ENCODE measurements around the gene VGLL4. TPM values are rescaled to one million over a fixed set of nuclear protein-coding genes. Genes with fewer than 3 reads are reported as not detected.
A peak's percentile ranks its signal among the peaks of the same experiment; 100 is the strongest.

Gene VGLL4
- total RNA-seq, 1 experiment from 2014 or later: 43.0 TPM

- DNase-seq (ENCODE audit: low spot score) (no peak), ATAC-seq (peak; percentile 14; the same call in 1 of the 2 replicates)
- Mint-ChIP-seq H3K27me3 (ENCODE audit: low read depth) (no peaks in the 10 kb centered on the region), H3K9me3 (no peaks in the 10 kb centered on the region), H3K36me3 (no peaks in the 10 kb centered on the region), H3K27ac (peak overlapping the region; percentile 38; the same call in 1 of the 2 replicates), H3K4me1 (peaks cover 69% of the 10 kb centered on the region), H3K4me3 (no peak overlapping the region)
- TF ChIP-seq IRF2 (CRISPR knock-in tag; IDR thresholded peaks at IDR 0.05; ENCODE audit: borderline replicate concordance, low read depth): no peak
- TF ChIP-seq JUN (CRISPR knock-in tag; IDR thresholded peaks at IDR 0.05): no peak
- no peak for TF ChIP-seq FOXJ3 (CRISPR knock-in tag; IDR thresholded peaks at IDR 0.05; ENCODE audit: borderline replicate concordance)
- TF ChIP-seq GABPB1 (CRISPR knock-in tag; IDR thresholded peaks at IDR 0.05): no peak
- no peak for TF ChIP-seq MAX (CRISPR knock-in tag; IDR thresholded peaks at IDR 0.05)
- no peak for TF ChIP-seq USF2 (CRISPR knock-in tag; IDR thresholded peaks at IDR 0.05)
- TF ChIP-seq ZNF232 (CRISPR knock-in tag; IDR thresholded peaks at IDR 0.05): no peak
- no peak for TF ChIP-seq HMGXB4 (CRISPR knock-in tag; IDR thresholded peaks at IDR 0.05)
- no peak for TF ChIP-seq RORB (CRISPR knock-in tag; IDR thresholded peaks at IDR 0.05)
- no peak for TF ChIP-seq ESRRA (CRISPR knock-in tag; IDR thresholded peaks at IDR 0.05; ENCODE audit: borderline replicate concordance)
- POLR2A ChIA-PET: interaction anchor here (0.5 kb wide), 1 partner anchor 10 kb away, joined by 3 read pairs; no protein-coding TSS in a partner anchor
- CTCF ChIA-PET: interaction anchor here (0.6 to 1.5 kb wide), 2 partner anchors 19 to 150 kb away, joined by 3 to 6 read pairs; no protein-coding TSS in a partner anchor
Measured at GRCh38 chr3:11619946-11620652, 23.6 kb downstream of the VGLL4 start.

- peak overlapping the region; percentile 38; the same call in 1 of the 2 replicates for H3K27ac Mint-ChIP-seq
- no peaks in the 10 kb centered on the region for H3K9me3 Mint-ChIP-seq
- peaks cover 69% of the 10 kb centered on the region for H3K4me1 Mint-ChIP-seq
- POLR2A ChIA-PET: interaction anchor here (0.5 to 0.6 kb wide), 2 partner anchors 10 to 38 kb away, joined by 3 read pairs; no protein-coding TSS in a partner anchor
- CTCF ChIA-PET: interaction anchor here (1.5 kb wide), 1 partner anchor 19 kb away, joined by 6 read pairs; no protein-coding TSS in a partner anchor
- H3K36me3 Mint-ChIP-seq: no peaks in the 10 kb centered on the region
- H3K27me3 Mint-ChIP-seq (ENCODE audit: low read depth): no peaks in the 10 kb centered on the region
- no peak overlapping the region for H3K4me3 Mint-ChIP-seq
- ATAC-seq: no peak
- DNase-seq (ENCODE audit: low spot score): no peak
- TF ChIP-seq RORB (CRISPR knock-in tag; IDR thresholded peaks at IDR 0.05): no peak
Measured at GRCh38 chr3:11619461-11619860, 24.3 kb downstream of the VGLL4 start.

GRCh38 chr3:11618904-11619303 is 24.8 kb downstream of the VGLL4 start:
- Mint-ChIP-seq H3K4me3 (no peak overlapping the region), H3K36me3 (no peaks in the 10 kb centered on the region), H3K27ac (no peak overlapping the region), H3K9me3 (no peaks in the 10 kb centered on the region), H3K27me3 (ENCODE audit: low read depth) (no peaks in the 10 kb centered on the region), H3K4me1 (peaks cover 70% of the 10 kb centered on the region)
- no peak for TF ChIP-seq MYBL2 (CRISPR knock-in tag; IDR thresholded peaks at IDR 0.05)
- TF ChIP-seq TCF7 (CRISPR knock-in tag; IDR thresholded peaks at IDR 0.05; ENCODE audit: low read depth): no peak
- TF ChIP-seq KAT7 (CRISPR knock-in tag; IDR thresholded peaks at IDR 0.05; ENCODE audit: borderline replicate concordance): no peak
- DNase-seq (ENCODE audit: low spot score): no peak
- ATAC-seq: no peak
- ChIA-PET CTCF (interaction anchor here (1.2 kb wide), 1 partner anchor 19 kb away, joined by 3 read pairs; no protein-coding TSS in a partner anchor), POLR2A (interaction anchor here (0.6 kb wide), 2 partner anchors 38 to 346 kb away, joined by 3 read pairs; no protein-coding TSS in a partner anchor)

- Mint-ChIP-seq H3K27ac (peak overlapping the region; percentile 43; the same call in 1 of the 2 replicates), H3K9me3 (no peaks in the 10 kb centered on the region), H3K36me3 (no peaks in the 10 kb centered on the region), H3K4me1 (peaks cover 83% of the 10 kb centered on the region), H3K27me3 (ENCODE audit: low read depth) (no peaks in the 10 kb centered on the region), H3K4me3 (no peak overlapping the region)
- ATAC-seq: no peak
- POLR2A ChIA-PET: no interaction called here
- DNase-seq (ENCODE audit: low spot score): no peak
- CTCF ChIA-PET: interaction anchor here (1.2 kb wide), 1 partner anchor 35 kb away, joined by 4 read pairs; no protein-coding TSS in a partner anchor
- no peak for TF ChIP-seq RELA (CRISPR knock-in tag; IDR thresholded peaks at IDR 0.05; ENCODE audit: borderline replicate concordance)
- TF ChIP-seq ARID4B (CRISPR knock-in tag; IDR thresholded peaks at IDR 0.05; ENCODE audit: borderline replicate concordance): no peak
- no peak for TF ChIP-seq NR3C1 (CRISPR knock-in tag; conservative IDR thresholded peaks at IDR 0.05; ENCODE audit: low read depth)
- no peak for TF ChIP-seq IRF2 (CRISPR knock-in tag; IDR thresholded peaks at IDR 0.05; ENCODE audit: borderline replicate concordance, low read depth)
- no peak for TF ChIP-seq ZNF416 (CRISPR knock-in tag; IDR thresholded peaks at IDR 0.05)
- no peak for TF ChIP-seq ETV6 (CRISPR knock-in tag; IDR thresholded peaks at IDR 0.05)
- no peak for TF ChIP-seq NFE2L1 (CRISPR knock-in tag; IDR thresholded peaks at IDR 0.05)
- no peak for TF ChIP-seq CREM (CRISPR knock-in tag; IDR thresholded peaks at IDR 0.05)
- no peak for TF ChIP-seq FOXJ3 (CRISPR knock-in tag; IDR thresholded peaks at IDR 0.05; ENCODE audit: borderline replicate concordance)
- no peak for TF ChIP-seq NR2C2 (CRISPR knock-in tag; IDR thresholded peaks at IDR 0.05)
- no peak for TF ChIP-seq HMGA2 (CRISPR knock-in tag; IDR thresholded peaks at IDR 0.05)
Measured at GRCh38 chr3:11616551-11616950, 27.2 kb downstream of the VGLL4 start.

Measured in WTC11 (cell line).